Sigmoid colon (tissue), 3 donors: ENCODE results near the gene SMAP1.

ENCODE experiments used
- POLR2A ChIP-seq, 2 donors: fragments of 450-650 bp; IDR thresholded peaks; one replicate each; pipeline ENCODE4 v1.6.1; 2016; ENCODE audit warnings: antibody characterized with exemption in 2 of 2, mild to moderate bottlenecking in 2 of 2, moderate library complexity in 2 of 2
- TF ChIP-seq, protein P1 (sequence below), 4 experiments: fragments of 450-650 bp in 3 of 4; fragments of 200-600 bp in 1 of 4; IDR thresholded peaks; one replicate each; pipeline ENCODE4 v1.5.1; 2016 to 2019; ENCODE audit warnings: antibody characterized with exemption in 4 of 4, mild to moderate bottlenecking in 3 of 4, moderate library complexity in 2 of 4

DNA sequence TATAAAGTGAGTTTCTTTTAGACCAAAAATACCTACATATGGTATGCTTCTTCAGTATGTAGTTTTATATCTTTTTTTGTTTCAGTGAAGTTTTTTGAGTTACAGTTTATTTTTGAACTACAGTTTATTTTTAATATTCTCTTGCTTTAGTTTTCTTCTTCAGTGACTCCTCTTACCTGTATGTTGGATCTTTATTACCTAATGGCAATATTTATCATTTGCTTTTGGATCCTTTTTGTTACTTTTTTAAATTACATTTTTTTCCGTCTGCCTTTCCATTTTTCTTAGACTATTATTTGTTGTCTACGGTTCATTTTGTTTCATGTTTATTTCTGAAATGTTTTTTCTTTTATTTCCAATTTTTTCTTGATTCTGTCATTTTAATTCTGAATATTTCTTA is 71.9 kb downstream of the SMAP1 start:
- TF ChIP-seq, protein P1, sequence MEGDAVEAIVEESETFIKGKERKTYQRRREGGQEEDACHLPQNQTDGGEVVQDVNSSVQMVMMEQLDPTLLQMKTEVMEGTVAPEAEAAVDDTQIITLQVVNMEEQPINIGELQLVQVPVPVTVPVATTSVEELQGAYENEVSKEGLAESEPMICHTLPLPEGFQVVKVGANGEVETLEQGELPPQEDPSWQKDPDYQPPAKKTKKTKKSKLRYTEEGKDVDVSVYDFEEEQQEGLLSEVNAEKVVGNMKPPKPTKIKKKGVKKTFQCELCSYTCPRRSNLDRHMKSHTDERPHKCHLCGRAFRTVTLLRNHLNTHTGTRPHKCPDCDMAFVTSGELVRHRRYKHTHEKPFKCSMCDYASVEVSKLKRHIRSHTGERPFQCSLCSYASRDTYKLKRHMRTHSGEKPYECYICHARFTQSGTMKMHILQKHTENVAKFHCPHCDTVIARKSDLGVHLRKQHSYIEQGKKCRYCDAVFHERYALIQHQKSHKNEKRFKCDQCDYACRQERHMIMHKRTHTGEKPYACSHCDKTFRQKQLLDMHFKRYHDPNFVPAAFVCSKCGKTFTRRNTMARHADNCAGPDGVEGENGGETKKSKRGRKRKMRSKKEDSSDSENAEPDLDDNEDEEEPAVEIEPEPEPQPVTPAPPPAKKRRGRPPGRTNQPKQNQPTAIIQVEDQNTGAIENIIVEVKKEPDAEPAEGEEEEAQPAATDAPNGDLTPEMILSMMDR (IDR thresholded peaks at IDR 0.05), result no peak
- no peak for TF ChIP-seq POLR2A (IDR thresholded peaks at IDR 0.05)
